Panc1 (cell line): ENCODE measurements around the gene NFILZ. TPM values are rescaled to one million over a fixed set of nuclear protein-coding genes. Genes with fewer than 3 reads are reported as not detected.

Experiments used
- total RNA-seq: library from RNA; stranded (reverse); gene quantifications from one replicate; pipeline ENCODE4 v1.2.1, GENCODE V29; 2021; ENCODE audit not compliant: unreplicated experiment

Gene NFILZ
- total RNA-seq, 1 experiment from 2014 or later: not detected

Other genes starting within 250 kb of the NFILZ start
- gene RAB11B, start 240.3 kb upstream of the NFILZ start, total RNA-seq: 135 TPM
- gene MARCHF2, start 217.3 kb upstream of the NFILZ start, total RNA-seq: 32.6 TPM
- gene HNRNPM, start 185.7 kb upstream of the NFILZ start, total RNA-seq: 225 TPM
- gene PRAM1, start 128.0 kb upstream of the NFILZ start, total RNA-seq: 0.15 TPM
- gene ZNF414, start 116.5 kb upstream of the NFILZ start, total RNA-seq: 37.1 TPM
- 0.33 TPM for gene MYO1F, start 53.2 kb upstream of the NFILZ start, total RNA-seq
- 10.0 TPM for gene ADAMTS10, start 19.9 kb upstream of the NFILZ start, total RNA-seq
- not detected for gene ACTL9, start 68.2 kb downstream of the NFILZ start, total RNA-seq
- not detected for gene OR2Z1, start 91.0 kb downstream of the NFILZ start, total RNA-seq
- 43.3 TPM for gene ZNF558, start 201.7 kb downstream of the NFILZ start, total RNA-seq
- gene MBD3L1, start 201.7 kb downstream of the NFILZ start, total RNA-seq: not detected